Measurements from ENCODE around the gene SMIM10. TPM values are rescaled to one million over a fixed set of nuclear protein-coding genes. Genes with fewer than 3 reads are reported as not detected.
A peak's percentile ranks its signal among the peaks of the same experiment; 100 is the strongest.
"Not testable (repeated sequence)": the region's sequence is repeated elsewhere in the genome, so short reads cannot be mapped to it uniquely, and the experiment has no call there.

The SMIM10 gene
- total RNA-seq = 1.6 and 1.9 TPM in 2 replicates

DNA sequence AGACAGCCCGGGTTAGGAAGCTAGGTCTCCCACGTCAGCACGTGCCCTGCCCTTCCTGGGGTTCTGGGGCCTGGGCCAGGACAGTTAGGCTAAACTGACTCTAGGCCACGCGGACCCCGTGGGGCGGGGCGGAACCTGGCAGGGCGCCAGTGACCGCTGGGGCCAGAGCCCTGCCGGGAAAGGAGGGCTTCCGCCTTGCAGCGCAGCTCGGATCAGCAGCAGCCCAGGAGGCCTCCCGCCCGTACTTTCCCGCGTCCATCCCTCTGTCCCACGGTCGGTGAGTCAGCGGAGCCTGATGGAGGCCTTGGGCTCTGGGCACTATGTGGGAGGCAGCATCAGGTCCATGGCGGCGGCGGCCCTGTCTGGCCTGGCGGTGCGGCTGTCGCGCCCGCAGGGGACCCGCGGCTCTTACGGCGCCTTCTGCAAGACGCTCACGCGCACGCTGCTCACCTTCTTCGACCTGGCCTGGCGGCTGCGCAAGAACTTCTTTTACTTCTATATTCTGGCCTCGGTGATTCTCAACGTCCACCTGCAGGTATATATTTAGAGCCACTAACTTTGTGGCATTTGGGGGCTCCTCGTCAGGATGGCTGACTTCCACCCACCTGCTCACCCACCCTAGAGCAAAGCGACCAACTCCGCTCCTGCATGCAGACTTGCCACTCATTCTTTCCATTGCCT is at the start of gene SMIM10:
SMIM10 (plus strand) TSS at position 191 of the 681 bp plus-strand sequence; CDS start at position 296, 105 bp downstream.
- no peaks in the 10 kb centered on the region for H3K27me3 ChIP-seq (ENCODE audit: control insufficient read depth, insufficient read depth, low read length)
- peak within 1 kb of the TSS; percentile 31 for H3K4me3 ChIP-seq (ENCODE audit: low read depth, low read length)
- TF ChIP-seq, protein P1, sequence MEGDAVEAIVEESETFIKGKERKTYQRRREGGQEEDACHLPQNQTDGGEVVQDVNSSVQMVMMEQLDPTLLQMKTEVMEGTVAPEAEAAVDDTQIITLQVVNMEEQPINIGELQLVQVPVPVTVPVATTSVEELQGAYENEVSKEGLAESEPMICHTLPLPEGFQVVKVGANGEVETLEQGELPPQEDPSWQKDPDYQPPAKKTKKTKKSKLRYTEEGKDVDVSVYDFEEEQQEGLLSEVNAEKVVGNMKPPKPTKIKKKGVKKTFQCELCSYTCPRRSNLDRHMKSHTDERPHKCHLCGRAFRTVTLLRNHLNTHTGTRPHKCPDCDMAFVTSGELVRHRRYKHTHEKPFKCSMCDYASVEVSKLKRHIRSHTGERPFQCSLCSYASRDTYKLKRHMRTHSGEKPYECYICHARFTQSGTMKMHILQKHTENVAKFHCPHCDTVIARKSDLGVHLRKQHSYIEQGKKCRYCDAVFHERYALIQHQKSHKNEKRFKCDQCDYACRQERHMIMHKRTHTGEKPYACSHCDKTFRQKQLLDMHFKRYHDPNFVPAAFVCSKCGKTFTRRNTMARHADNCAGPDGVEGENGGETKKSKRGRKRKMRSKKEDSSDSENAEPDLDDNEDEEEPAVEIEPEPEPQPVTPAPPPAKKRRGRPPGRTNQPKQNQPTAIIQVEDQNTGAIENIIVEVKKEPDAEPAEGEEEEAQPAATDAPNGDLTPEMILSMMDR (IDR thresholded peaks at IDR 0.05; ENCODE audit: insufficient read depth, low read length, poor library complexity, severe bottlenecking) = no peak
- peak; percentile 25 for DNase-seq (ENCODE audit: low read depth)
- no peaks in the 10 kb centered on the region for H3K36me3 ChIP-seq (ENCODE audit: control insufficient read depth, insufficient read depth, low read length)

GRCh38 chrX:134946364-134946763 is 44.4 kb upstream of the SMIM10 start:
- H3K36me3 ChIP-seq (ENCODE audit: control insufficient read depth, insufficient read depth, low read length); DNase-seq (ENCODE audit: low read depth); H3K27me3 ChIP-seq (ENCODE audit: control insufficient read depth, insufficient read depth, low read length); H3K4me3 ChIP-seq (ENCODE audit: low read depth, low read length): not testable (repeated sequence)

GRCh38 chrX:134948333-134949241 is 42.2 kb upstream of the SMIM10 start:
- DNase-seq (ENCODE audit: low read depth) = no peak
- TF ChIP-seq, protein P1 (IDR thresholded peaks at IDR 0.05; ENCODE audit: insufficient read depth, low read length, poor library complexity, severe bottlenecking) = no peak
- H3K36me3 ChIP-seq (ENCODE audit: control insufficient read depth, insufficient read depth, low read length) = no peaks in the 10 kb centered on the region
- H3K27me3 ChIP-seq (ENCODE audit: control insufficient read depth, insufficient read depth, low read length) = no peaks in the 10 kb centered on the region
- no peak overlapping the region for H3K4me3 ChIP-seq (ENCODE audit: low read depth, low read length)

DNA sequence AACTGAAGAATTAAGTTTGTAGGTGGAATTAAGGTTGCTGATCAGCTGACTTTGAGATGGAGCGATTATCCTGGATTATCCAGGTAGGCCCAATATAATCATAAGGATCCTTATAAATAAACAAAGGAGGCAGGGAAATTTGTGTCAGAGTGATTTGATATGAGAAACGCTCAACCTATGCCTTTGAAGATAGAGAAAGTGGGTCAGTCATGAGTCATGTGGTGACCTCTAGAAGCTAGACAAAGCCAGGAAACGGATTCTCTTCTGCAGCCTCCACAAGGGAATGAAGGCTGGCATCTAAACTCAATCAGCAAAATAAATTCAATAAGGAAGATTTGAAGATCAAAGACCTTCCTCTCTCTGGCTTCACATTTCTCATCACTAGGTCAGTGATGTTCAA is 41.5 kb upstream of the SMIM10 start:
- no peak for DNase-seq (ENCODE audit: low read depth)
- Histone ChIP-seq H3K36me3 (ENCODE audit: control insufficient read depth, insufficient read depth, low read length) (no peaks in the 10 kb centered on the region), H3K27me3 (ENCODE audit: control insufficient read depth, insufficient read depth, low read length) (no peaks in the 10 kb centered on the region), H3K4me3 (ENCODE audit: low read depth, low read length) (no peak overlapping the region)
- TF ChIP-seq, protein P1 (IDR thresholded peaks at IDR 0.05; ENCODE audit: insufficient read depth, low read length, poor library complexity, severe bottlenecking) = no peak

- DNase-seq (ENCODE audit: low read depth) = no peak
- H3K4me3 ChIP-seq (ENCODE audit: low read depth, low read length) = no peak overlapping the region
- no peaks in the 10 kb centered on the region for H3K36me3 ChIP-seq (ENCODE audit: control insufficient read depth, insufficient read depth, low read length)
- TF ChIP-seq, protein P1 (IDR thresholded peaks at IDR 0.05; ENCODE audit: insufficient read depth, low read length, poor library complexity, severe bottlenecking) = no peak
- H3K27me3 ChIP-seq (ENCODE audit: control insufficient read depth, insufficient read depth, low read length) = no peaks in the 10 kb centered on the region
Measured at GRCh38 chrX:134957836-134958235, 33.0 kb upstream of the SMIM10 start.

DNA sequence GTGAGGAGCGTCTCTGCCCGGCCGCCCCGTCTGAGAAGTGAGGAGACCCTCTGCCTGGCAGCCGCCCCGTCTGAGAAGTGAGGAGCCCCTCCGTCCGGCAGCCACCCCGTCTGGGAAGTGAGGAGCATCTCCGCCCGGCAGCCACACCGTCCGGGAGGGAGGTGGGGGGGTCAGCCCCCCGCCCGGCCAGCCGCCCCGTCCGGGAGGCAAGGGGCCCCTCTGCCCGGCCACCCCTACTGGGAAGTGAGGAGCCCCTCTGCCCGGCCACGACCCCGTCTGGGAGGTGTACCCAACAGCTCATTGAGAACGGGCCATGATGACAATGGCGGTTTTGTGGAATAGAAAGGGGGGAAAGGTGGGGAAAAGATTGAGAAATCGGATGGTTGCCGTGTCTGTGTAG is 30.4 kb upstream of the SMIM10 start:
- H3K4me3 ChIP-seq (ENCODE audit: low read depth, low read length); H3K36me3 ChIP-seq (ENCODE audit: control insufficient read depth, insufficient read depth, low read length); DNase-seq (ENCODE audit: low read depth); H3K27me3 ChIP-seq (ENCODE audit: control insufficient read depth, insufficient read depth, low read length): not testable (repeated sequence)

Measured in kidney epithelial cell (primary cell).